Measurements from ENCODE around the gene FBXW11. TPM values are rescaled to one million over a fixed set of nuclear protein-coding genes. Genes with fewer than 3 reads are reported as not detected.

FBXW11 gene
- total RNA-seq, 1 experiment from 2014 or later = 69.2 TPM

DNA sequence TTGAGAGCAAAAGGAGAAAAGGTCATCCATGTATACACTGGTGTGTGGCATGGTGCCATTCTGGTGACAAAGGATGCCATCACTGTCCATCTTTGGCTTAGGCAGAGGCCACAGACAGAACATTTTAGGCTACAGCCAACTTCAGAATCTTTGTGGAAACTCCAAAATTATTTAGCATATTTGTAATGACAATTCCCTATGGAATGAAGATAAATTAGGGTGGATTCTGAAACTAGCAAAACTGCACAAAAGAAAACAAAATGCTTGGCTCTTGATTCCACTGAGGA lies 92.5 kb downstream of the FBXW11 start:
- H3K9me3 ChIP-seq (ENCODE audit: low read length) = no peaks in the 10 kb centered on the region
- ATAC-seq (peak; percentile 38; the same call in 1 of the 2 replicates), DNase-seq (no peak)
- no peak overlapping the region for H2AFZ ChIP-seq (ENCODE audit: low read length)
- BruUV-seq (replicated peaks) = no TSS peak
- H3F3A ChIP-seq (ENCODE audit: low read length, unreplicated experiment) = no peaks in the 10 kb centered on the region
- no peaks in the 10 kb centered on the region for H3K27me3 ChIP-seq (ENCODE audit: low read length)
- H3K9ac ChIP-seq (ENCODE audit: low read length) = no peak overlapping the region
- peaks cover 65% of the 10 kb centered on the region for H3K79me2 ChIP-seq (ENCODE audit: low read length)
- H3K4me2 ChIP-seq (ENCODE audit: low read length) = no peak overlapping the region
- peaks cover 10% of the 10 kb centered on the region; the same call in 1 of the 2 replicates for H3K4me1 ChIP-seq (ENCODE audit: insufficient read depth, low read length)
- H4K20me1 ChIP-seq (ENCODE audit: low read length) = peaks cover 18% of the 10 kb centered on the region
- H3K27ac ChIP-seq (ENCODE audit: low read length) = no peak overlapping the region
- H3K36me3 ChIP-seq (ENCODE audit: low read depth, low read length) = peaks cover 4% of the 10 kb centered on the region; the same call in 1 of the 2 replicates
- POLR2A ChIA-PET (ENCODE audit: unreplicated experiment) = no interaction called here
- no peak overlapping the region for H3K4me3 ChIP-seq (ENCODE audit: low read length)
- CTCF ChIA-PET = interaction anchor here (0.6 kb wide), 2 partner anchors 93 to 145 kb away, joined by 3 read pairs; no protein-coding TSS in a partner anchor
- H3K9me2 ChIP-seq (replicated peaks; ENCODE audit: low read length) = no peaks in the 10 kb centered on the region
- intact Hi-C loops (cut with micrococcal nuclease) = loop anchor here (5.0 to 10.0 kb wide), 2 partner anchors 271 to 378 kb away; partner anchors contain the start of gene STK10
- TF ChIP-seq EZH2 (IDR thresholded peaks at IDR 0.05; ENCODE audit: low read length, unreplicated experiment) = no peak
- TF ChIP-seq, protein P1, sequence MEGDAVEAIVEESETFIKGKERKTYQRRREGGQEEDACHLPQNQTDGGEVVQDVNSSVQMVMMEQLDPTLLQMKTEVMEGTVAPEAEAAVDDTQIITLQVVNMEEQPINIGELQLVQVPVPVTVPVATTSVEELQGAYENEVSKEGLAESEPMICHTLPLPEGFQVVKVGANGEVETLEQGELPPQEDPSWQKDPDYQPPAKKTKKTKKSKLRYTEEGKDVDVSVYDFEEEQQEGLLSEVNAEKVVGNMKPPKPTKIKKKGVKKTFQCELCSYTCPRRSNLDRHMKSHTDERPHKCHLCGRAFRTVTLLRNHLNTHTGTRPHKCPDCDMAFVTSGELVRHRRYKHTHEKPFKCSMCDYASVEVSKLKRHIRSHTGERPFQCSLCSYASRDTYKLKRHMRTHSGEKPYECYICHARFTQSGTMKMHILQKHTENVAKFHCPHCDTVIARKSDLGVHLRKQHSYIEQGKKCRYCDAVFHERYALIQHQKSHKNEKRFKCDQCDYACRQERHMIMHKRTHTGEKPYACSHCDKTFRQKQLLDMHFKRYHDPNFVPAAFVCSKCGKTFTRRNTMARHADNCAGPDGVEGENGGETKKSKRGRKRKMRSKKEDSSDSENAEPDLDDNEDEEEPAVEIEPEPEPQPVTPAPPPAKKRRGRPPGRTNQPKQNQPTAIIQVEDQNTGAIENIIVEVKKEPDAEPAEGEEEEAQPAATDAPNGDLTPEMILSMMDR (conservative IDR thresholded peaks at IDR 0.05; ENCODE audit: low read depth, low read length) = no peak

GRCh38 chr5:171911152-171911551 lies 95.3 kb downstream of the FBXW11 start:
- Histone ChIP-seq H3K79me2 (ENCODE audit: low read length) (peaks cover 55% of the 10 kb centered on the region), H3K9me3 (ENCODE audit: low read length) (no peaks in the 10 kb centered on the region), H3K27ac (ENCODE audit: low read length) (no peak overlapping the region), H3K4me1 (ENCODE audit: insufficient read depth, low read length) (peaks cover 10% of the 10 kb centered on the region; the same call in 1 of the 2 replicates), H4K20me1 (ENCODE audit: low read length) (peaks cover 30% of the 10 kb centered on the region), H3K9me2 (replicated peaks; ENCODE audit: low read length) (no peaks in the 10 kb centered on the region), H2AFZ (ENCODE audit: low read length) (no peak overlapping the region), H3K27me3 (ENCODE audit: low read length) (no peaks in the 10 kb centered on the region), H3K4me3 (ENCODE audit: low read length) (no peak overlapping the region), H3F3A (ENCODE audit: low read length, unreplicated experiment) (no peaks in the 10 kb centered on the region), H3K9ac (ENCODE audit: low read length) (no peak overlapping the region), H3K4me2 (ENCODE audit: low read length) (no peak overlapping the region), H3K36me3 (ENCODE audit: low read depth, low read length) (peaks cover 4% of the 10 kb centered on the region; the same call in 1 of the 2 replicates)
- CTCF ChIA-PET = interaction anchor here (0.6 kb wide), 1 partner anchor 497 kb away, joined by 3 read pairs; no protein-coding TSS in a partner anchor
- intact Hi-C loops (cut with micrococcal nuclease) = loop anchor here (5.0 to 10.0 kb wide), 2 partner anchors 274 to 381 kb away; partner anchors contain the start of gene STK10
- DNase-seq = no peak
- no TSS peak for BruUV-seq (replicated peaks)
- no peak for ATAC-seq
- TF ChIP-seq EZH2phosphoT487 (IDR thresholded peaks at IDR 0.05; ENCODE audit: borderline replicate concordance, low read length) (no peak), EZH2 (IDR thresholded peaks at IDR 0.05; ENCODE audit: low read length, unreplicated experiment) (no peak)
- TF ChIP-seq, protein P1 (conservative IDR thresholded peaks at IDR 0.05; ENCODE audit: low read depth, low read length) = no peak
- POLR2A ChIA-PET (ENCODE audit: unreplicated experiment) = no interaction called here

DNA sequence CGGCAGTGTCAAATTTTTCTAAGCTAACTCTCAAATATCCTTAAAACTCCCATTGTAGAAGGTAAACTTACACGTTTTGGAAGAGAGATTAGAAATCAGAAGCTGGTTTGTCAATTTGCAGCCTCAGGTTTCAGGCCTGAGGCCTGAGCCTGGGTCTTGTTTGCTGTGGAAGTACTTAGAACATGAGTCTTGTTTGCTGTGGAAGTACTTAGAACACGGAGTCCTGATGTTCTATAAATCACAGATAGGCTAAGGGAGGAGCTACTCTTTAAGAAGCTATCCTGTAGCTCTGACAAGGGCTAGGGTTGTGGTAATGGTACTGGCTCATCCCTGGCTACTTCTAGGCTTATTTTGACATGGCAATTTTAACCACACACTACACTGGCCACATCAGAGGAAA lies 97.8 kb downstream of the FBXW11 start:
- H3K27me3 ChIP-seq (ENCODE audit: low read length) = no peaks in the 10 kb centered on the region
- ATAC-seq = peak; percentile 20; the same call in 1 of the 2 replicates
- ChIA-PET CTCF (interaction anchor here (0.6 to 0.7 kb wide), 2 partner anchors 97 to 98 kb away, joined by 3 read pairs; partner anchors contain the start of gene FBXW11), POLR2A (ENCODE audit: unreplicated experiment) (no interaction called here)
- no peak overlapping the region for H3K4me3 ChIP-seq (ENCODE audit: low read length)
- no TSS peak for BruUV-seq (replicated peaks)
- H3F3A ChIP-seq (ENCODE audit: low read length, unreplicated experiment) = no peaks in the 10 kb centered on the region
- H3K9me2 ChIP-seq (replicated peaks; ENCODE audit: low read length) = no peaks in the 10 kb centered on the region
- H3K79me2 ChIP-seq (ENCODE audit: low read length) = peaks cover 42% of the 10 kb centered on the region
- H3K4me1 ChIP-seq (ENCODE audit: insufficient read depth, low read length) = no peaks in the 10 kb centered on the region
- no peak overlapping the region for H3K9ac ChIP-seq (ENCODE audit: low read length)
- H3K27ac ChIP-seq (ENCODE audit: low read length) = no peak overlapping the region
- no peaks in the 10 kb centered on the region for H3K9me3 ChIP-seq (ENCODE audit: low read length)
- no peak overlapping the region for H3K4me2 ChIP-seq (ENCODE audit: low read length)
- H2AFZ ChIP-seq (ENCODE audit: low read length) = no peak overlapping the region
- peaks cover 4% of the 10 kb centered on the region; the same call in 1 of the 2 replicates for H3K36me3 ChIP-seq (ENCODE audit: low read depth, low read length)
- no peak for TF ChIP-seq EZH2 (IDR thresholded peaks at IDR 0.05; ENCODE audit: low read length, unreplicated experiment)
- no peak for TF ChIP-seq EZH2phosphoT487 (IDR thresholded peaks at IDR 0.05; ENCODE audit: borderline replicate concordance, low read length)
- TF ChIP-seq, protein P1 (conservative IDR thresholded peaks at IDR 0.05; ENCODE audit: low read depth, low read length) = no peak
- peaks cover 22% of the 10 kb centered on the region for H4K20me1 ChIP-seq (ENCODE audit: low read length)
- no peak for DNase-seq
- intact Hi-C loops (cut with micrococcal nuclease) = loop anchor here (5.0 kb wide), 1 partner anchor 426 kb away; no protein-coding TSS in a partner anchor

Data from PC-3 (cell line).